Ishikawa (cell line): ENCODE data around the gene HOXB3.

Source experiments
- CEBPB ChIP-seq: IDR thresholded peaks from 2 replicates; pipeline ENCODE4 v1.6.1; 2012
- CREB1 ChIP-seq: IDR thresholded peaks from 2 replicates; pipeline ENCODE4 v1.6.1; 2012; ENCODE audit warnings: low read depth
- EP300 ChIP-seq: IDR thresholded peaks from 2 replicates; pipeline ENCODE4 v1.6.1; 2012; ENCODE audit warnings: borderline replicate concordance
- RAD21 ChIP-seq: IDR thresholded peaks from 2 replicates; pipeline ENCODE4 v1.6.1; 2012; ENCODE audit warnings: low read depth
- TAF1 ChIP-seq: IDR thresholded peaks from 2 replicates; pipeline ENCODE4 v1.6.1; 2012; ENCODE audit warnings: low read depth, mild to moderate bottlenecking
- YY1 ChIP-seq: IDR thresholded peaks from 2 replicates; pipeline ENCODE4 v1.6.1; 2012; ENCODE audit warnings: low read depth
- TF ChIP-seq, protein P1 (sequence below): IDR thresholded peaks from 2 replicates; pipeline ENCODE4 v1.6.1; 2012

DNA sequence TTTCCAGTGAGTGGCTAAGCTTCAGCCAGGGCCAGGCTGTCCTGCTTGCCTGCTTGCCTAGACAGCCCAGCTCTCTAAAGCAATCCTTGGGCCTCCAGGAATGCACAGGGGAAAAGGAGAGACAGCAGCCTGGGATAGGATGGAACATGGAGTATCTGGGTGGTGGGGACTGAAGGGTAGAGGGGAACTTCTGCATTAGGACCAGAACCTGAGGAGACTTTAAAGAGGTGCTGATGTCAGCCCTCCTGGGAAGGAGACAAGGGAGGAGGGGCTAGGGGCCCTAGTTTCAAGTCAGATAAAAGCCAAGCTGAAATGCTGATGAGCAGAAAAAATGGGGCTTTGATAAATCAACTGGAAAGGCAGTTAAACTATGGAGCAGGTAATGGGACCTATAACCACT lies 19.0 kb upstream of the HOXB3 start:
- TF ChIP-seq, protein P1, sequence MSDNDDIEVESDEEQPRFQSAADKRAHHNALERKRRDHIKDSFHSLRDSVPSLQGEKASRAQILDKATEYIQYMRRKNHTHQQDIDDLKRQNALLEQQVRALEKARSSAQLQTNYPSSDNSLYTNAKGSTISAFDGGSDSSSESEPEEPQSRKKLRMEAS: no peak
- TF ChIP-seq TAF1: no peak
- TF ChIP-seq CEBPB: no peak
- TF ChIP-seq EP300: no peak
- TF ChIP-seq CREB1: no peak
- TF ChIP-seq RAD21: no peak
- TF ChIP-seq YY1: no peak
